WTC11 (cell line): Measurements from ENCODE around the gene TFB2M.

ENCODE experiments used
- CTCF ChIP-seq: fragments of 200-600 bp; IDR thresholded peaks from 2 replicates; pipeline ENCODE4 v1.8.0; 2022; ENCODE audit warnings: antibody characterized with exemption
- KAT7 ChIP-seq: sonication (generic); formaldehyde crosslinking; IDR thresholded peaks from 2 replicates; pipeline ENCODE4 v1.8.1; 2023; ENCODE audit warnings: missing genetic modification reagents, mild to moderate bottlenecking, borderline replicate concordance
- SP1 ChIP-seq: sonication (generic); formaldehyde crosslinking; conservative IDR thresholded peaks from 2 replicates; pipeline ENCODE4 v1.8.1; 2022; ENCODE audit warnings: missing genetic modification reagents

- TF ChIP-seq SP1 (CRISPR knock-in tag) = no peak
- TF ChIP-seq KAT7 (CRISPR knock-in tag) = no peak
- TF ChIP-seq CTCF = no peak
Observed at GRCh38 chr1:246506367-246506673, 59.7 kb downstream of the TFB2M start.
